ENCODE measurements around the gene QTRT2.

Gene QTRT2

DNA sequence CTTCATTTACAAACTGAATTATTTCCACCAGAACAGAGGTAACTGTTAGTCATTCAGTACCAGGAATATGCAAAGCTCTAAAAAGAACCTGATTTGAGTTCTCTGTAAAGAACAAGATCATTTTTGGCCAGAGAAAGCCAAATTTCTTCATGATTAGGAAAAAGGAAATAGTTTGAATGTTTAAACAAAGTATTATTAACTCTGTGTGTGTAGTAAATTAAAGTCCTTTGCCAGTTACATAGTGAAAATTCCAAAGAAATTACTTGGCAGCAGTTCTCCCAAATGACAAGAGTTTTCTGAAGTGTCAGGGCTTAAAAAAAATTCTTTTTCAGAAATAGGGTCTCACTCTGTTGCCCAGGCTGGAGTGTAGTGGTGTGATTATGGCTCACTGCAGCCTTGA, 24.5 kb downstream of the QTRT2 start:
- ATAC-seq, result peak; percentile 27; the same call in 2 of the 3 replicates
- no peak for TF ChIP-seq TOX (CRISPR knock-in tag; IDR thresholded peaks at IDR 0.05; ENCODE audit: borderline replicate concordance)
- no peak for TF ChIP-seq SNAI2 (CRISPR knock-in tag; IDR thresholded peaks at IDR 0.05)
- TF ChIP-seq PPARA (CRISPR knock-in tag; IDR thresholded peaks at IDR 0.05; ENCODE audit: borderline replicate concordance), result no peak
- no peak for TF ChIP-seq ISL1 (CRISPR knock-in tag; IDR thresholded peaks at IDR 0.05)
- TF ChIP-seq, protein P1, sequence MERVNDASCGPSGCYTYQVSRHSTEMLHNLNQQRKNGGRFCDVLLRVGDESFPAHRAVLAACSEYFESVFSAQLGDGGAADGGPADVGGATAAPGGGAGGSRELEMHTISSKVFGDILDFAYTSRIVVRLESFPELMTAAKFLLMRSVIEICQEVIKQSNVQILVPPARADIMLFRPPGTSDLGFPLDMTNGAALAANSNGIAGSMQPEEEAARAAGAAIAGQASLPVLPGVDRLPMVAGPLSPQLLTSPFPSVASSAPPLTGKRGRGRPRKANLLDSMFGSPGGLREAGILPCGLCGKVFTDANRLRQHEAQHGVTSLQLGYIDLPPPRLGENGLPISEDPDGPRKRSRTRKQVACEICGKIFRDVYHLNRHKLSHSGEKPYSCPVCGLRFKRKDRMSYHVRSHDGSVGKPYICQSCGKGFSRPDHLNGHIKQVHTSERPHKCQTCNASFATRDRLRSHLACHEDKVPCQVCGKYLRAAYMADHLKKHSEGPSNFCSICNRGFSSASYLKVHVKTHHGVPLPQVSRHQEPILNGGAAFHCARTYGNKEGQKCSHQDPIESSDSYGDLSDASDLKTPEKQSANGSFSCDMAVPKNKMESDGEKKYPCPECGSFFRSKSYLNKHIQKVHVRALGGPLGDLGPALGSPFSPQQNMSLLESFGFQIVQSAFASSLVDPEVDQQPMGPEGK (CRISPR knock-in tag; IDR thresholded peaks at IDR 0.05; ENCODE audit: borderline replicate concordance), result no peak
- no peak for TF ChIP-seq ZNF565 (CRISPR knock-in tag; conservative IDR thresholded peaks at IDR 0.05; ENCODE audit: low read depth)
- TF ChIP-seq BACH2 (CRISPR knock-in tag; IDR thresholded peaks at IDR 0.05; ENCODE audit: borderline replicate concordance), result no peak
- TF ChIP-seq RARB (CRISPR knock-in tag; IDR thresholded peaks at IDR 0.05), result no peak
- TF ChIP-seq GLIS3 (CRISPR knock-in tag; IDR thresholded peaks at IDR 0.05), result no peak
- no peak for TF ChIP-seq ARNTL (CRISPR knock-in tag; IDR thresholded peaks at IDR 0.05; ENCODE audit: borderline replicate concordance, low read depth)
- TF ChIP-seq, protein P2, sequence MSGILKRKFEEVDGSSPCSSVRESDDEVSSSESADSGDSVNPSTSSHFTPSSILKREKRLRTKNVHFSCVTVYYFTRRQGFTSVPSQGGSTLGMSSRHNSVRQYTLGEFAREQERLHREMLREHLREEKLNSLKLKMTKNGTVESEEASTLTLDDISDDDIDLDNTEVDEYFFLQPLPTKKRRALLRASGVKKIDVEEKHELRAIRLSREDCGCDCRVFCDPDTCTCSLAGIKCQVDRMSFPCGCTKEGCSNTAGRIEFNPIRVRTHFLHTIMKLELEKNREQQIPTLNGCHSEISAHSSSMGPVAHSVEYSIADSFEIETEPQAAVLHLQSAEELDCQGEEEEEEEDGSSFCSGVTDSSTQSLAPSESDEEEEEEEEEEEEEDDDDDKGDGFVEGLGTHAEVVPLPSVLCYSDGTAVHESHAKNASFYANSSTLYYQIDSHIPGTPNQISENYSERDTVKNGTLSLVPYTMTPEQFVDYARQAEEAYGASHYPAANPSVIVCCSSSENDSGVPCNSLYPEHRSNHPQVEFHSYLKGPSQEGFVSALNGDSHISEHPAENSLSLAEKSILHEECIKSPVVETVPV (CRISPR knock-in tag; IDR thresholded peaks at IDR 0.05), result no peak
- TF ChIP-seq ZC3H10 (CRISPR knock-in tag; IDR thresholded peaks at IDR 0.05), result no peak
- TF ChIP-seq, protein P3, sequence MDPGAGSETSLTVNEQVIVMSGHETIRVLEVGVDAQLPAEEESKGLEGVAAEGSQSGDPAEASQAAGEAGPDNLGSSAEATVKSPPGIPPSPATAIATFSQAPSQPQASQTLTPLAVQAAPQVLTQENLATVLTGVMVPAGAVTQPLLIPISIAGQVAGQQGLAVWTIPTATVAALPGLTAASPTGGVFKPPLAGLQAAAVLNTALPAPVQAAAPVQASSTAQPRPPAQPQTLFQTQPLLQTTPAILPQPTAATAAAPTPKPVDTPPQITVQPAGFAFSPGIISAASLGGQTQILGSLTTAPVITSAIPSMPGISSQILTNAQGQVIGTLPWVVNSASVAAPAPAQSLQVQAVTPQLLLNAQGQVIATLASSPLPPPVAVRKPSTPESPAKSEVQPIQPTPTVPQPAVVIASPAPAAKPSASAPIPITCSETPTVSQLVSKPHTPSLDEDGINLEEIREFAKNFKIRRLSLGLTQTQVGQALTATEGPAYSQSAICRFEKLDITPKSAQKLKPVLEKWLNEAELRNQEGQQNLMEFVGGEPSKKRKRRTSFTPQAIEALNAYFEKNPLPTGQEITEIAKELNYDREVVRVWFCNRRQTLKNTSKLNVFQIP (CRISPR knock-in tag; IDR thresholded peaks at IDR 0.05; ENCODE audit: borderline replicate concordance, low read depth), result no peak
- TF ChIP-seq ZNF70 (CRISPR knock-in tag; IDR thresholded peaks at IDR 0.05), result no peak
- TF ChIP-seq ZFP3 (CRISPR knock-in tag; IDR thresholded peaks at IDR 0.05), result no peak
- no peak for TF ChIP-seq CSDC2 (CRISPR knock-in tag; IDR thresholded peaks at IDR 0.05)
- no peak for TF ChIP-seq OSR1 (CRISPR knock-in tag; IDR thresholded peaks at IDR 0.05)
- no peak for TF ChIP-seq ZNF8 (CRISPR knock-in tag; IDR thresholded peaks at IDR 0.05)
- TF ChIP-seq, protein P4, sequence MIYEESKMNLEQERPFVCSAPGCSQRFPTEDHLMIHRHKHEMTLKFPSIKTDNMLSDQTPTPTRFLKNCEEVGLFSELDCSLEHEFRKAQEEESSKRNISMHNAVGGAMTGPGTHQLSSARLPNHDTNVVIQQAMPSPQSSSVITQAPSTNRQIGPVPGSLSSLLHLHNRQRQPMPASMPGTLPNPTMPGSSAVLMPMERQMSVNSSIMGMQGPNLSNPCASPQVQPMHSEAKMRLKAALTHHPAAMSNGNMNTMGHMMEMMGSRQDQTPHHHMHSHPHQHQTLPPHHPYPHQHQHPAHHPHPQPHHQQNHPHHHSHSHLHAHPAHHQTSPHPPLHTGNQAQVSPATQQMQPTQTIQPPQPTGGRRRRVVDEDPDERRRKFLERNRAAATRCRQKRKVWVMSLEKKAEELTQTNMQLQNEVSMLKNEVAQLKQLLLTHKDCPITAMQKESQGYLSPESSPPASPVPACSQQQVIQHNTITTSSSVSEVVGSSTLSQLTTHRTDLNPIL (CRISPR knock-in tag; IDR thresholded peaks at IDR 0.05; ENCODE audit: low read depth), result no peak

DNA sequence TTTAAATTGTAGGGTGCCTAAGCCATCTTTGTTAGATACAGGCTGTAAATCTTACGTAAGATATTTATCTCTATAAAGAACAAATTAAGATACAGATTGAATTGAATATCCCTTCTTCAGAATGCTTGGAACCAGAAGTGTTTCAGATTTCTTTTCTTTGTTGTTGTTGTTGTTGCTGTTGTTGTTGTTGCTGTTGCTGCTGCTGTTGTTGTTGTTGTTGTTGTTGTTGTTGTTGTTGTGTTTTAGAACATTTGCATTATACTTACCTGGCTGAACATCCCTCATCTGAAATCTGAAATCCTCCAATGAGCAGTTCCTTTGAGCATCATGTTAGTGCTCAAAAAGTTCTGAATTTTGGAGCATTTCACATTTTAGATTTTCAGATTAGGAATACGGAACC, 26.6 kb downstream of the QTRT2 start:
- TF ChIP-seq TOX (CRISPR knock-in tag; IDR thresholded peaks at IDR 0.05; ENCODE audit: borderline replicate concordance), result no peak
- no peak for ATAC-seq

DNA sequence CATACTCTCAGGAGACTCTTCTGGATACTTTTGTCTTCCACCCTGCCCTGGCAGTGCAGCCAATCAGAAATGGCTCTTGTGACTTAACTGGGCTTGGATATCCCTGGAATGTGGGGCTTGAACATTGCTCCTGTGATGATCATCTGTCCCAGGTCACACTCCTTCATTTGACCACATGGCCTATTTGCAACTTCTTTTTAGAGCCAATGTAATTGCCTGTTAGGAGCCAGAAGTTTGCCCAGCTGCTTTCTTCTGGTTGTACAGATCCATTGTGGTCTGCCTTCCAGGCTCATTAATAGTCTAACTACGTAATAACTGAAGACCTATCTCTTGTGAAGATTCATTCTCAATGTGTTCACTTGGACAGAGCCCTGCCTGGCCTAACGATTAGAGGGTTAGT, 29.8 kb downstream of the QTRT2 start:
- ATAC-seq, result no peak
- no peak for TF ChIP-seq CSDC2 (CRISPR knock-in tag; IDR thresholded peaks at IDR 0.05)
- no peak for TF ChIP-seq ZC3H10 (CRISPR knock-in tag; IDR thresholded peaks at IDR 0.05)
- TF ChIP-seq ZNF565 (CRISPR knock-in tag; conservative IDR thresholded peaks at IDR 0.05; ENCODE audit: low read depth), result no peak
- TF ChIP-seq, protein P5, sequence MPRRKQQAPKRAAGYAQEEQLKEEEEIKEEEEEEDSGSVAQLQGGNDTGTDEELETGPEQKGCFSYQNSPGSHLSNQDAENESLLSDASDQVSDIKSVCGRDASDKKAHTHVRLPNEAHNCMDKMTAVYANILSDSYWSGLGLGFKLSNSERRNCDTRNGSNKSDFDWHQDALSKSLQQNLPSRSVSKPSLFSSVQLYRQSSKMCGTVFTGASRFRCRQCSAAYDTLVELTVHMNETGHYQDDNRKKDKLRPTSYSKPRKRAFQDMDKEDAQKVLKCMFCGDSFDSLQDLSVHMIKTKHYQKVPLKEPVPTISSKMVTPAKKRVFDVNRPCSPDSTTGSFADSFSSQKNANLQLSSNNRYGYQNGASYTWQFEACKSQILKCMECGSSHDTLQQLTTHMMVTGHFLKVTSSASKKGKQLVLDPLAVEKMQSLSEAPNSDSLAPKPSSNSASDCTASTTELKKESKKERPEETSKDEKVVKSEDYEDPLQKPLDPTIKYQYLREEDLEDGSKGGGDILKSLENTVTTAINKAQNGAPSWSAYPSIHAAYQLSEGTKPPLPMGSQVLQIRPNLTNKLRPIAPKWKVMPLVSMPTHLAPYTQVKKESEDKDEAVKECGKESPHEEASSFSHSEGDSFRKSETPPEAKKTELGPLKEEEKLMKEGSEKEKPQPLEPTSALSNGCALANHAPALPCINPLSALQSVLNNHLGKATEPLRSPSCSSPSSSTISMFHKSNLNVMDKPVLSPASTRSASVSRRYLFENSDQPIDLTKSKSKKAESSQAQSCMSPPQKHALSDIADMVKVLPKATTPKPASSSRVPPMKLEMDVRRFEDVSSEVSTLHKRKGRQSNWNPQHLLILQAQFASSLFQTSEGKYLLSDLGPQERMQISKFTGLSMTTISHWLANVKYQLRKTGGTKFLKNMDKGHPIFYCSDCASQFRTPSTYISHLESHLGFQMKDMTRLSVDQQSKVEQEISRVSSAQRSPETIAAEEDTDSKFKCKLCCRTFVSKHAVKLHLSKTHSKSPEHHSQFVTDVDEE (CRISPR knock-in tag; IDR thresholded peaks at IDR 0.05), result no peak
- no peak for TF ChIP-seq GLIS3 (CRISPR knock-in tag; IDR thresholded peaks at IDR 0.05)
- TF ChIP-seq ESRRG (CRISPR knock-in tag; IDR thresholded peaks at IDR 0.05), result no peak
- no peak for TF ChIP-seq BACH2 (CRISPR knock-in tag; IDR thresholded peaks at IDR 0.05; ENCODE audit: borderline replicate concordance)
- no peak for TF ChIP-seq TCF4 (CRISPR knock-in tag; IDR thresholded peaks at IDR 0.05; ENCODE audit: borderline replicate concordance)
- no peak for TF ChIP-seq ZFP3 (CRISPR knock-in tag; IDR thresholded peaks at IDR 0.05)
- no peak for TF ChIP-seq ZNF8 (CRISPR knock-in tag; IDR thresholded peaks at IDR 0.05)
- TF ChIP-seq, protein P4 (CRISPR knock-in tag; IDR thresholded peaks at IDR 0.05; ENCODE audit: low read depth), result no peak
